ENCODE results near the gene STPG1. TPM values are rescaled to one million over a fixed set of nuclear protein-coding genes. Genes with fewer than 3 reads are reported as not detected.

STPG1 gene
- total and polyA plus RNA-seq, 2 of the 13 experiments (the other 11 are each of a cell fraction or from before 2014, with no cell fraction given) = 3.4 to 4.3 TPM

DNA sequence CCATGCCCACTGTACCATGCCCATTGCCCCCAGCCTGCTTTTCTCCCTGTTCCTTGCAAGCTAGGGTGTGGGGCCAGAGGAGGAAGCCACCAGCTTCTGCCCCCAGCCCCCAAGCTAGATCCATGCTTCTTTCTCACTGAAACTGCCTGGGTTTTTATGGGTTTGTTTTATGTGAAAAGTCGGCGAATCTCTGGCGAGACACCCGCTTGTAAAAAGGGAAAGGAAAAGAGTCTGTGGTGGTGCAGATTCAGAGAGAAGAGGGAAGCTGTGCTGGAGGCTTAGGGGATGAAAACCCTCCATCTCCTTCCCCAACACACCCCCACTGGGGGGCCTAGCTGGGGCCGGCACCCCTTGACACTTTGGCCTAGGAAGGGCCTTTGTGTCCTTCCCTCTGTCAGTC lies 68.2 kb downstream of the STPG1 start:
- H3K36me3 ChIP-seq (replicated peaks in 1 of 2; ENCODE audit: control insufficient read depth in 1 of 2, insufficient read depth in 2 of 2, low read length in 2 of 2) = no peaks in the 10 kb centered on the region
- POLR2A ChIA-PET = no interaction called here
- H3K9me3 ChIP-seq (ENCODE audit: low read length) = no peaks in the 10 kb centered on the region
- no peaks in the 10 kb centered on the region for H3K79me2 ChIP-seq (ENCODE audit: insufficient read depth, low read length)
- CTCF ChIA-PET (ENCODE audit: low intra/inter-chr PET ratio, low total read pairs) = no interaction called here
- H3K9ac ChIP-seq (ENCODE audit: insufficient read depth, low read depth, low read length) = no peak overlapping the region
- in situ Hi-C loops (cut with HindIII; ENCODE audit: extremely low pct_ligation_motif_present, low pct_unique_long_range_greater_than_20kb) (no loop called here), intact Hi-C loops (cut with micrococcal nuclease; ENCODE audit: unreplicated experiment) (no loop called here)
- H3K4me2 ChIP-seq (ENCODE audit: low read depth, low read length) = no peak overlapping the region
- H3K4me3 ChIP-seq (replicated peaks in 1 of 3; ENCODE audit: insufficient read depth in 1 of 3, low read depth in 2 of 3, low read length in 3 of 3) = no peak overlapping the region
- no peak overlapping the region for H2AFZ ChIP-seq (ENCODE audit: low read length)
- FAIRE-seq (no peak), DNase-seq (ENCODE audit: low spot score) (no peak), ATAC-seq (no peak)
- peaks cover 1 to 57% of the 10 kb centered on the region in 2 experiments; a peak in 4 of 5 replicates for H3K27me3 ChIP-seq (ENCODE audit: control insufficient read depth in 1 of 2, insufficient read depth in 2 of 2, low read length in 2 of 2)
- no peak overlapping the region for H3K27ac ChIP-seq (ENCODE audit: extremely low read length, insufficient read depth, low read length)
- TF ChIP-seq ZFAT (CRISPR knock-in tag; conservative IDR thresholded peaks at IDR 0.05) = no peak
- TF ChIP-seq JUND (CRISPR knock-in tag; IDR thresholded peaks at IDR 0.05) = no peak
- TF ChIP-seq, protein P1, sequence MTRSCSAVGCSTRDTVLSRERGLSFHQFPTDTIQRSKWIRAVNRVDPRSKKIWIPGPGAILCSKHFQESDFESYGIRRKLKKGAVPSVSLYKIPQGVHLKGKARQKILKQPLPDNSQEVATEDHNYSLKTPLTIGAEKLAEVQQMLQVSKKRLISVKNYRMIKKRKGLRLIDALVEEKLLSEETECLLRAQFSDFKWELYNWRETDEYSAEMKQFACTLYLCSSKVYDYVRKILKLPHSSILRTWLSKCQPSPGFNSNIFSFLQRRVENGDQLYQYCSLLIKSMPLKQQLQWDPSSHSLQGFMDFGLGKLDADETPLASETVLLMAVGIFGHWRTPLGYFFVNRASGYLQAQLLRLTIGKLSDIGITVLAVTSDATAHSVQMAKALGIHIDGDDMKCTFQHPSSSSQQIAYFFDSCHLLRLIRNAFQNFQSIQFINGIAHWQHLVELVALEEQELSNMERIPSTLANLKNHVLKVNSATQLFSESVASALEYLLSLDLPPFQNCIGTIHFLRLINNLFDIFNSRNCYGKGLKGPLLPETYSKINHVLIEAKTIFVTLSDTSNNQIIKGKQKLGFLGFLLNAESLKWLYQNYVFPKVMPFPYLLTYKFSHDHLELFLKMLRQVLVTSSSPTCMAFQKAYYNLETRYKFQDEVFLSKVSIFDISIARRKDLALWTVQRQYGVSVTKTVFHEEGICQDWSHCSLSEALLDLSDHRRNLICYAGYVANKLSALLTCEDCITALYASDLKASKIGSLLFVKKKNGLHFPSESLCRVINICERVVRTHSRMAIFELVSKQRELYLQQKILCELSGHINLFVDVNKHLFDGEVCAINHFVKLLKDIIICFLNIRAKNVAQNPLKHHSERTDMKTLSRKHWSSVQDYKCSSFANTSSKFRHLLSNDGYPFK (CRISPR knock-in tag; IDR thresholded peaks at IDR 0.05; ENCODE audit: borderline replicate concordance) = no peak
- TF ChIP-seq YY1 (IDR thresholded peaks at IDR 0.05; ENCODE audit: insufficient read depth, insufficient replicate concordance, low read depth, low read length) = no peak
- no peak for TF ChIP-seq MXI1 (IDR thresholded peaks at IDR 0.05; ENCODE audit: borderline replicate concordance, low read depth, low read length)
- no peak for TF ChIP-seq DMAP1 (CRISPR knock-in tag; IDR thresholded peaks at IDR 0.05)
- no peak for TF ChIP-seq REL (CRISPR knock-in tag; conservative IDR thresholded peaks at IDR 0.05)
- no peak for TF ChIP-seq ZNF570 (CRISPR knock-in tag; IDR thresholded peaks at IDR 0.05; ENCODE audit: borderline replicate concordance)
- TF ChIP-seq EED (CRISPR knock-in tag; IDR thresholded peaks at IDR 0.05) = no peak
- TF ChIP-seq, protein P2, sequence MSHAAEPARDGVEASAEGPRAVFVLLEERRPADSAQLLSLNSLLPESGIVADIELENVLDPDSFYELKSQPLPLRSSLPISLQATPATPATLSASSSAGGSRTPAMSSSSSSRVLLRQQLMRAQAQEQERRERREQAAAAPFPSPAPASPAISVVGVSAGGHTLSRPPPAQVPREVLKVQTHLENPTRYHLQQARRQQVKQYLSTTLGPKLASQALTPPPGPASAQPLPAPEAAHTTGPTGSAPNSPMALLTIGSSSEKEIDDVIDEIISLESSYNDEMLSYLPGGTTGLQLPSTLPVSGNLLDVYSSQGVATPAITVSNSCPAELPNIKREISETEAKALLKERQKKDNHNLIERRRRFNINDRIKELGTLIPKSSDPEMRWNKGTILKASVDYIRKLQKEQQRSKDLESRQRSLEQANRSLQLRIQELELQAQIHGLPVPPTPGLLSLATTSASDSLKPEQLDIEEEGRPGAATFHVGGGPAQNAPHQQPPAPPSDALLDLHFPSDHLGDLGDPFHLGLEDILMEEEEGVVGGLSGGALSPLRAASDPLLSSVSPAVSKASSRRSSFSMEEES (CRISPR knock-in tag; IDR thresholded peaks at IDR 0.05) = no peak
- TF ChIP-seq PITX1 (CRISPR knock-in tag; IDR thresholded peaks at IDR 0.05) = no peak
- no peak for TF ChIP-seq MIER2 (CRISPR knock-in tag; IDR thresholded peaks at IDR 0.05)
- no peak for TF ChIP-seq KLF12 (CRISPR knock-in tag; IDR thresholded peaks at IDR 0.05; ENCODE audit: borderline replicate concordance)
- TF ChIP-seq ZNF138 (CRISPR knock-in tag; IDR thresholded peaks at IDR 0.05; ENCODE audit: low read depth) = no peak
- TF ChIP-seq SYNCRIP (IDR thresholded peaks at IDR 0.05; ENCODE audit: insufficient read depth, low read depth, low read length) = no peak
- TF ChIP-seq PAX8 (CRISPR knock-in tag; IDR thresholded peaks at IDR 0.05; ENCODE audit: borderline replicate concordance) = no peak
- TF ChIP-seq, protein P3, sequence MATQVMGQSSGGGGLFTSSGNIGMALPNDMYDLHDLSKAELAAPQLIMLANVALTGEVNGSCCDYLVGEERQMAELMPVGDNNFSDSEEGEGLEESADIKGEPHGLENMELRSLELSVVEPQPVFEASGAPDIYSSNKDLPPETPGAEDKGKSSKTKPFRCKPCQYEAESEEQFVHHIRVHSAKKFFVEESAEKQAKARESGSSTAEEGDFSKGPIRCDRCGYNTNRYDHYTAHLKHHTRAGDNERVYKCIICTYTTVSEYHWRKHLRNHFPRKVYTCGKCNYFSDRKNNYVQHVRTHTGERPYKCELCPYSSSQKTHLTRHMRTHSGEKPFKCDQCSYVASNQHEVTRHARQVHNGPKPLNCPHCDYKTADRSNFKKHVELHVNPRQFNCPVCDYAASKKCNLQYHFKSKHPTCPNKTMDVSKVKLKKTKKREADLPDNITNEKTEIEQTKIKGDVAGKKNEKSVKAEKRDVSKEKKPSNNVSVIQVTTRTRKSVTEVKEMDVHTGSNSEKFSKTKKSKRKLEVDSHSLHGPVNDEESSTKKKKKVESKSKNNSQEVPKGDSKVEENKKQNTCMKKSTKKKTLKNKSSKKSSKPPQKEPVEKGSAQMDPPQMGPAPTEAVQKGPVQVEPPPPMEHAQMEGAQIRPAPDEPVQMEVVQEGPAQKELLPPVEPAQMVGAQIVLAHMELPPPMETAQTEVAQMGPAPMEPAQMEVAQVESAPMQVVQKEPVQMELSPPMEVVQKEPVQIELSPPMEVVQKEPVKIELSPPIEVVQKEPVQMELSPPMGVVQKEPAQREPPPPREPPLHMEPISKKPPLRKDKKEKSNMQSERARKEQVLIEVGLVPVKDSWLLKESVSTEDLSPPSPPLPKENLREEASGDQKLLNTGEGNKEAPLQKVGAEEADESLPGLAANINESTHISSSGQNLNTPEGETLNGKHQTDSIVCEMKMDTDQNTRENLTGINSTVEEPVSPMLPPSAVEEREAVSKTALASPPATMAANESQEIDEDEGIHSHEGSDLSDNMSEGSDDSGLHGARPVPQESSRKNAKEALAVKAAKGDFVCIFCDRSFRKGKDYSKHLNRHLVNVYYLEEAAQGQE (IDR thresholded peaks at IDR 0.05; ENCODE audit: borderline replicate concordance in 1 of 2, low read depth in 1 of 2, low read length in 2 of 2) = no peak
- TF ChIP-seq SCMH1 (CRISPR knock-in tag; IDR thresholded peaks at IDR 0.05; ENCODE audit: borderline replicate concordance) = no peak
- no peak for TF ChIP-seq HOXA7 (CRISPR knock-in tag; IDR thresholded peaks at IDR 0.05)
- no TSS peak for BruUV-seq (replicated peaks)
- no peaks in the 10 kb centered on the region for H4K20me1 ChIP-seq (ENCODE audit: insufficient read depth, low read length)
- H3K4me1 ChIP-seq (ENCODE audit: insufficient read depth, low read length) = no peaks in the 10 kb centered on the region
- 0% methylated on average over 4 of the region's 5 CpGs for WGBS (ENCODE audit: low lambda C conversion rate)

Data from HepG2 (cell line).